ENCODE results near the gene IBA57.

GRCh38 chr1:228217551-228218344 is 52.1 kb downstream of the IBA57 start:
- TF ChIP-seq, protein P1, sequence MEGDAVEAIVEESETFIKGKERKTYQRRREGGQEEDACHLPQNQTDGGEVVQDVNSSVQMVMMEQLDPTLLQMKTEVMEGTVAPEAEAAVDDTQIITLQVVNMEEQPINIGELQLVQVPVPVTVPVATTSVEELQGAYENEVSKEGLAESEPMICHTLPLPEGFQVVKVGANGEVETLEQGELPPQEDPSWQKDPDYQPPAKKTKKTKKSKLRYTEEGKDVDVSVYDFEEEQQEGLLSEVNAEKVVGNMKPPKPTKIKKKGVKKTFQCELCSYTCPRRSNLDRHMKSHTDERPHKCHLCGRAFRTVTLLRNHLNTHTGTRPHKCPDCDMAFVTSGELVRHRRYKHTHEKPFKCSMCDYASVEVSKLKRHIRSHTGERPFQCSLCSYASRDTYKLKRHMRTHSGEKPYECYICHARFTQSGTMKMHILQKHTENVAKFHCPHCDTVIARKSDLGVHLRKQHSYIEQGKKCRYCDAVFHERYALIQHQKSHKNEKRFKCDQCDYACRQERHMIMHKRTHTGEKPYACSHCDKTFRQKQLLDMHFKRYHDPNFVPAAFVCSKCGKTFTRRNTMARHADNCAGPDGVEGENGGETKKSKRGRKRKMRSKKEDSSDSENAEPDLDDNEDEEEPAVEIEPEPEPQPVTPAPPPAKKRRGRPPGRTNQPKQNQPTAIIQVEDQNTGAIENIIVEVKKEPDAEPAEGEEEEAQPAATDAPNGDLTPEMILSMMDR (IDR thresholded peaks at IDR 0.05 in 4 of 5, conservative IDR thresholded peaks at IDR 0.05 in 1 of 5), result peak in 1 of 5 experiments; percentile 9
- TF ChIP-seq POLR2A (IDR thresholded peaks at IDR 0.05), result no peak
